AML-193 (cell line): ENCODE results near the gene MACF1.

ENCODE experiments used
- DNase-seq, 2 experiments: peaks; one replicate each; lab custom pipeline; 2025; lab: John Stamatoyannopoulos, UW

The MACF1 gene

GRCh38 chr1:39310691-39311090 is 106.2 kb downstream of the MACF1 start:
- no peak for DNase-seq

- DNase-seq = no peak
Observed at GRCh38 chr1:39317111-39317510, 112.6 kb downstream of the MACF1 start.

GRCh38 chr1:39317910-39318633 is 113.6 kb downstream of the MACF1 start:
- no peak for DNase-seq

- DNase-seq = no peak
Observed at GRCh38 chr1:39321979-39322378, 117.5 kb downstream of the MACF1 start.

- no peak for DNase-seq
Observed at GRCh38 chr1:39322431-39322830, 117.9 kb downstream of the MACF1 start.

- DNase-seq = no peak
Observed at GRCh38 chr1:39324888-39325287, 120.4 kb downstream of the MACF1 start.

- DNase-seq = no peak
Observed at GRCh38 chr1:39326836-39327235, 122.3 kb downstream of the MACF1 start.

- DNase-seq = no peak
Observed at GRCh38 chr1:39328095-39328494, 123.6 kb downstream of the MACF1 start.

- DNase-seq = no peak
Observed at GRCh38 chr1:39328586-39329121, 124.2 kb downstream of the MACF1 start.

- DNase-seq = no peak
Observed at GRCh38 chr1:39331647-39332046, 127.2 kb downstream of the MACF1 start.

GRCh38 chr1:39332291-39332690 is 127.8 kb downstream of the MACF1 start:
- no peak for DNase-seq

GRCh38 chr1:39332828-39333227 is 128.3 kb downstream of the MACF1 start:
- DNase-seq = no peak

GRCh38 chr1:39333296-39333695 is 128.8 kb downstream of the MACF1 start:
- DNase-seq = no peak

GRCh38 chr1:39335216-39335615 is 130.7 kb downstream of the MACF1 start:
- no peak for DNase-seq

GRCh38 chr1:39337067-39337466 is 132.6 kb downstream of the MACF1 start:
- no peak for DNase-seq

GRCh38 chr1:39342776-39343175 is 138.3 kb downstream of the MACF1 start:
- no peak for DNase-seq

GRCh38 chr1:39344394-39345154 is 140.1 kb downstream of the MACF1 start:
- no peak for DNase-seq

GRCh38 chr1:39346872-39347271 is 142.4 kb downstream of the MACF1 start:
- DNase-seq = no peak

- DNase-seq = no peak
Observed at GRCh38 chr1:39348278-39348677, 143.8 kb downstream of the MACF1 start.

- DNase-seq = no peak
Observed at GRCh38 chr1:39352881-39353280, 148.4 kb downstream of the MACF1 start.

- DNase-seq = no peak
Observed at GRCh38 chr1:39354572-39354971, 150.1 kb downstream of the MACF1 start.

- no peak for DNase-seq
Observed at GRCh38 chr1:39358491-39358890, 154.0 kb downstream of the MACF1 start.

- DNase-seq = no peak
Observed at GRCh38 chr1:39359028-39359570, 154.6 kb downstream of the MACF1 start.
